Activated CD8-positive, alpha-beta memory T cell treated with anti-CD3 and anti-CD28 coated beads for 1 hour (primary cell): ENCODE measurements around the gene CHCHD6.
"Not testable (repeated sequence)": the region's sequence is repeated elsewhere in the genome, so short reads cannot be mapped to it uniquely, and the experiment has no call there.

Experiments used
- DNase-seq, 2 donors: peaks; one replicate each; pipeline ENCODE4 v3.0.0-alpha.2; 2020; ENCODE audit warnings: low read depth in 1 of 2; ENCODE audit errors: extremely low read depth in 1 of 2

The CHCHD6 gene

DNA sequence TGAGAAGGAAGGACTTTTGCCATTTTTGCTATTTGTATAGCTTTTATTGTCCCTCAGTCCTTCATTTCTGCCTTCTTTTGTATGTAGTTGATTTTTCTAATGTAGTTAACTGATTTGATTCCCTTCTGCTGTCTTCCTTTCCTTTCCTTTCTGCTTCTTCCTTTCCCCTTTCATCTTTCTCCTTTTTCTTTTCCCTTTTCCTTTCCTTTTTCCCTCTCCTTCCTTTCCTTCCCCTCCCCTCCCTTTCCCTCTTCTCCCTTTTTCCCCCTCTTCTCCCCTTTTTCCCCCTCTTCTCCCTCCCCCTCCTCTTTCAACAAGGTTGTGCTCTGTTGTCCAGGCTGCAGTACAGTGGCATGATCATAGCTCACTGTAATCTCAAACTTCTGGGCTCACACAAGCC lies 59.0 kb downstream of the CHCHD6 start:
- DNase-seq, result no peak

DNA sequence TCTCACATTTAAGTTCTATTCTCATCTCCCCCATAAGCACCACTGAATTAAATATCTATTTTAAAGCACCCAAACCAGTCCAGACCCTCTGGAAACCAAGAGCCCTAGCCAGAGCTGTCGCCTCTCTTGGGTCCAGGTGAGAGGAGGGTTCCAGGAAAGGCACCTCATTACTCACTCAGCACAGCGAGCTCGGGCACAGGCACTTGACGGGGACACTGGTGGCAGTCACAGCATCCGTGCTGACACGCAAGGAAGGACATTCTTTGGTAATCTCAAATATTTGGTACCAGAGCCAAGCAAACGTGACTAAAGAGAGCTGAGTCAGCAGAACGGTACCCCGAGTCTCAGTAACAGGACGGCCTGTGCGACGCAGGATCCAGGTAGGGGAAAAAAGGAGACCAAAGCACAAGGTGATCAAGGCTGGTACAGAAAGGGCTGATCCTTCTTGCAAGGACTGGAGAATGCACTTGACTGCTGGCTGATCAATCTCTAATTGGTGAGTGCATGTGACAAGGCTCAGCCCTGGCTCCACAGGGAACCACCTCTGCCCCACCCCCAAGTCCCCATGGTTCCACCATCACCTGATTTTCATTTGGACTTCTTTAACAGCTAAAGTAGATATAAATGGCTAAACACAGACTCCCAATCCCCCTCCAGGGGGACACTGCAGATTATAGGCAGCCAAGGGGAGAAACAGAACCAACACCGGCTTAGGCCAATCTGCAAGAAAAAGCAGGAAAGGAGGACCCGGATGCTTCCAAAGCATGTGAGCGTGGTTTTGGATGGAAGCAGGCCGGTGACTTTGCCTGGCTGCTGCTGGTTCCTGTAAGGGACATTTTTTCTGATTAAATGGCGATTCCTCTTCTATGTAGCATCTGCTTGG lies 61.4 kb downstream of the CHCHD6 start:
- DNase-seq, result no peak

DNA sequence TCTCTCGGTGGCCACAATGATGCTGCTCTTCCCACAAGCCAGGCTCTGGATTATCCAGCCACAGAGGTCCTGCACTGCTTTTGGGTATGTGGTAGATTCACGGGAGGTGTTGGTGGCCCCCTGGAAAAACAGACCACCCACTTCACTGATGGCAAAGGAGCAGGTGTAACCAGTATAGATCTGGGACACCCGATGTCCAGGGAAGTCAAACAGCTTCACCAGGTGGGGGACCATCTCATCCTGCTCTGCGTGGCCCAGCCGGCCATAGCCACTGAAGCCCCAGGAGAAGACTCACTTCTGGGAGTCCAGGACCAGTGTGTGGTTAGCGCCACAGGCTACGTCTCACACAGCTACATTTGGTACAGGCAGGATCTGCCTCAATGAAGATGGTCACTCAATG lies 62.6 kb downstream of the CHCHD6 start:
- no peak for DNase-seq

DNA sequence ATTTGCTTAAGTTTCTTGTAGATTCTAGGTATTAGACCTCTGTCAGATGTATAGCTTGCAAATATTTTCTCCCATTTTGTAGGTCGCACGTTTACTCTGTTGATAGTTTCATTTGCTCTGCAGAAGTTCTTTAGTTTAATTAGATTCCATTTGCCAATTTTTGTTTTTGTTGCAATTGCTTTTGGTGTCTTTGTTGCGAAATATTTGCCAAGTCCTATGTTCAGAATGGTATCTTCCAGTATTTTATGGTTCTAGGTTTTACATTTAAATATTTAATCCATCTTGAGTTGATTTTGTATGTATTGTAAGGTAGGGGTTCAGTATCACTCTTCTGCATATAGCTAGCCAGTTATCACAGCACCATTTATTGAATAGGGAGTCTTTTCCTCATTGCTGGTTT lies 64.9 kb downstream of the CHCHD6 start:
- DNase-seq, result no peak

DNA sequence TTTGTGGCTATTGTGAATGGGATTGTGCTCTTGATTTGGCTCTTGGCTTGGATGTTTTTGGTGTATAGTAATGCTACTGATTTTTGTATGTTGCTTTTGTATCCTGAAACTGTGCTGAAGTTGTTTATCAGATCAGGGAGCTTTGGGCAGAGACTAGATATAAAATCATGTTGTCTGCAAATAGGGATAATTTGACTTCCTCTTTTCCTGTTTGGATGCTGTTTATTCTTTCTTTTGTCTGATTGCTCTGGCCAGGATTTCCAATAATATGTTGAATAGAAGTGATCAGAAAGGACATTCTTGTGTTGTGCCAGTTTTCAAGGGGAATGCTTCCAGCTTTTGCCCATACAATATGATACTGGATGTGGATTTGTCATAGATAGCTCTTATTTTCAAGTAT lies 66.1 kb downstream of the CHCHD6 start:
- no peak for DNase-seq

DNA sequence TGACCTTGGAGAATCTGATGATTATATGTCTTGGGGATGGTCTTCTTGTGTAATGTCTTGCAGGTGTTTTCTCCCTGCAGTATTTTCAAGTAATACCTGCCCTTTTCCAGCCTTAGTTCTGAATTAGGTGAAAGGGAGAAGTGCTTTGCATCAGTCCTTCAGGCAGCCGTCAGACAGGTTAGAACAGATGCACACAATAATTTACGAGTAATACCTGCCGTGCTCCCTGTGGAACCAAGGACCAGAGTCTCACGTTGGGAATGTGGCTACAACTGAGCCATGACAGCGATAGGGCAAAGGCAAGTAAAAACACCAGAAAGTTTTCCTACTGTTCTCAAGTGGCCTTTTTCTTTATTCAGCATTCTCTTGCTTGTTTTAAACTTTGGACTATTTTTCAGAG lies 69.1 kb downstream of the CHCHD6 start:
- no peak for DNase-seq

DNA sequence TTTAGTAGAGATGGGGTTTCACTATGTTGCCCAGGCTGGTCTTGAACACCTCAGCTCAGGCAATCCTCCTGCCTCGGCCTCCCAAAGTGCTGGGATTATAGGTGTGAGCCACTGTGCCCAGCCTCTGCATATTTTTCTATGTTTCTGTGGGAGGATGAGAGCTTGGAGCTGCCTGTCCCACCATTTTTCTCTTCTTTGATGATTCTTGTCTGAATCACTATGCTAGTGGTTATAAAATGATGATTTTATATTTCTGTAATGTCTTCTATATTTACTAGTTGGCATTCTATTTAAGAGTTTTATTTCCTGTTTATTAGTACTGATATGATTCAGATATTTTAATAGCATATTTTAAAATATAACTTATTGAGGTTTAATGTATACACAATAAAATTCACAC lies 69.7 kb downstream of the CHCHD6 start:
- DNase-seq, result no peak

DNA sequence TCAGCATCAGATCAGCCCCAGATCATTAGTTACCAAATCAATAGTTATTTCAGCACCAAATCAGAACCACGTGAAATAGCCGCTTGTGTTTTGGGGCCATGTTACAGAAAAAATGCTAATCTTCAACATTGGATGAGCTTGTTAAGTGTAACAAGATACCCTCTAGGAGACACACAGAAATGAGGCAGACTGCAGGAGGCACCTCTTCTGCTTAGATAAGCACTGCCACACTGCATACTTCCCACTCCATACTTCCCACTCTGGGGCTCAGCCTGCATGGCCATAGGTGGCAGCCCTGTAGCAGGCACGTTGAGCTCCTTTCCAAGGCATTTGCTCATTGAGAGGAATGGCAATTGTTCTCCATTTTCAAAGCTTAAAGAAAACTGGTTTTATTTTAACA lies 73.3 kb downstream of the CHCHD6 start:
- DNase-seq, result no peak

DNA sequence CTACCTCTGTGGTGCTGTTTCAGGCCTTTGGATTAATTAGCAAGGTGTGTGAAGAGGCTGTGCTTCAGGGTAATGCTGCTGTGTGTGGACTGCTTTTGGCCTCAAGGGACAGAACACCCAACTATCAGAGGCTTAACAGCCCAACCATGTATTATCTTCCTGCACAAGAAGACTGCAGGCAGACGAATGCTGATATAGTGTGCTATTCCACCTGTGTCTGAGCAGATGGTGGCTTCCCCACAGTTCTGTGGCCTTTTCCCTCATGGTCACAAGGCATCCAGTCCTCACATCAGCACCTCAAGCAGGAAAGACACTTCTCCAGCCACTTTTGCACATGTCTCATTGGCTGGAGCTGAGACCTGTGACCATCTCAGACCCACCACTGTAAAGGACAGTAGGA lies 76.6 kb downstream of the CHCHD6 start:
- no peak for DNase-seq

DNA sequence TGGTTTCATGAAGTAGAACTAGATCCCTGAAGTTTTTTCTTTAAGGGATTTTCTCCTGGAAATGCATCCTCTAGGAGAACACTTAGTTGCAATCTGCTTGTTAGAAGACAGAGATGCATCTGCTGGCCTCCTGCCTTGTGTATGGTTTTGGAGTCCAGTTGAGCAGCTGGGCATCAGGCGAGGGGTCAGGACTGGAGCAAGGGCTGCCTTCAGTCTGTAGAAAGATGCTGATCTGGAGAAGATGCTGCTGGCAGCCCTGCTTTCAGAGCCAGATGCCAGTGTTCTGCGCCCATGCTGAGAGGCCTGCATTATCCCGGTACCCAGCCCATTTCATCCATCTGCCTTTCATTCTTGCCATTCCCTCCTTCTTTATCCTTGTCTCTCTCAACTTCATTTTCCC lies 77.4 kb downstream of the CHCHD6 start:
- no peak for DNase-seq

DNA sequence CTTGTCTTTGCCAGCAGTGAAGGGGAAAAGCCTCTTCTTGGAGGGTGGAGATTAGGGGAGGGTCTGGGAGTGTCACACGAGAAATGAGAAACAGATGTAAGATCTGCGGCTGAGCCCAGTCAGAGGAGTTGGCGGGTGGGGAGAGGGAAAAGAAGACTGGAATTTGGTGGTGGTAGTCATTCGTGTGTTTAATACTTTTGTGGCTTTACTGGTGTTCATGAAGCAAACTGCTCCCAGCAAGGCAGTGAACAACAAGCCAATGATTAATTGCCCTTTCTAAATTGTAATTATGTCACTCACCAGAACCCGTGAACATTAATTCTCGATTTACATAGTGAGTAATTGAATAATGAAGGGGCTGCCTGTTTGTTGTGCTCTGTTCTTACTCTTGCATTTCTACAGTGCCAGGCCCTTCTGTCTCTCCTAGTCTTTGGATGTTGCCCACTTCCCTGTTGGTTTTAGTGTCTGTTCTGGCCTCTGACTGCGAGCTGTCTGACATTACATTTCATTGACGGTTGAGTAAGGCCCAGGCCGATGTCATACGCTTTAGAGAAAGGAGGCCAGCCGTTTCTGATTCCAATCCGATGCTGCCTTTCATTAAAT lies 78.0 kb downstream of the CHCHD6 start:
- DNase-seq, result no peak

DNA sequence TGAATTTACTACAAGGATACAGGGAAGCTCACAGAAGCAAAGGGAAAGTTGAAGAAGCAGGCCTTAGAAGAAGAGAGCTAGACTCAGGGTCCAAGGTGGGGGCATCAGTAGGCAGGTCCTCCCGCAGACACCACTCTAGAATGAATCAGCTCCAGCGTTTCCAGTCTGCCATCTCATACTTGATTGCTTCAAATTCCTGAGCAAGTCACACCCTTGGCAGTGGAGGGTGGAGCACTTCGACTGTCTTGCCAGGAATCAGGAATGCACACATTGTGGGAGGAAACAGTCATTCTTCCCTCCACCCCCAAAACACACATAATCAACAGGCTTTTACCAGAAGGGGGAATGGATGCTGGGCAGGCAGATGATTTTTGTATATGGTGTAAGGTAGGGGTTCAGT lies 78.5 kb downstream of the CHCHD6 start:
- no peak for DNase-seq

DNA sequence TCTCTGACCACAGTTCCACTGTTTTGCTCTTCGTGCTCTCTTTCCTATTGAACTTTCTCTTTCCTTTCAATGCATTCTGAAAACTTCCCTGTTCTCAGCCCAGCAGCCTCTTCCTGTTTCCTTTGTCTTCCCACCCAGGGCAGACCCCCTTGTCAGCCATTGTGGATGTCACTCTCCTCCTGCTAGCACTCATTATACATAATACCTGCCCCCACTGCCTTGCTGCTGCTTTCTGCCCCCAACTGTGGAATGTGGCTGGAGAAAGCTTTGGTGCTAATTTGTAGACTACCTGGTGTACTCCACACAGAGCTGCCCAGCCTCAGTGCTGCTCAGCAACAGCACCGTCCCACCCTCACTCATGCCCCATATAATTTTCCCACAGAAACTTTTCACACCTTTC lies 80.2 kb downstream of the CHCHD6 start:
- DNase-seq, result no peak

DNA sequence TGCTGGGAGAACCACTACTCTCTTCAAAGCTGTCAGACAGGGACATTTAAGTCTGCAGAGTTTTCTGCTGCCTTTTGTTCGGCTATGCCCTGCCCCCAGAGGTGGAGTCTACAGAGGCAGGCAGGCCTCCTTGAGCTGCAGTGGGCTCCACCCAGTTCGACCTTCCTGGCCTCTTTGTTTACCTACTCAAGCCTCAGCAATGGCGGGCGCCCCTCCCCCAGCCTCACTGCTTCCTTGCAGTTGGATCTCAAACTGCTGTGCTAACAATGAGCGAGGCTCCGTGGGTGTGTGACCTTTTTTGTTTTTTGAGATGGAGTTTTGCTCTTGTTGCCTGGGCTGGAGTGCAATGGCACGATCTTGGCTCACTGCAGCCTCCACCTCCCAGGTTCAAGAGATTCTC lies 87.3 kb downstream of the CHCHD6 start:
- DNase-seq, result not testable (repeated sequence)

DNA sequence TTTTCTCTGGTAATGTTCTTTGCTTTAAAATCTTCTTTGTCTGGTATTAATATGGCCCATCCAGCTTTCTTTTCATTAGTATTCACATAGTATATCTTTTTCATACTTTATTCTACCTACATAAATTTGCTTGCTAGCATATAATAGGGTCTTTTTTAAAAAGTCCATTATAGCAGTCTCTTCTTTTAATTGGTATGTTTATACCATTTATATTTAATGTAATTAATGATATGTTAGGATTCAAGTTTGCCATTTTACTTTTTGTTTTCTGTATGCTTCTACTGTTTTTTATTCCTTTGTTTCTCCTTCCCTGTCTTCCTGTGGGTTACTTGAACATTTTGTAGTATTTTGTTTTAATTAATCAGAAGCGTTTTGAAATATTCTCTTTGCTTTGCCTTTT lies 89.0 kb downstream of the CHCHD6 start:
- no peak for DNase-seq

DNA sequence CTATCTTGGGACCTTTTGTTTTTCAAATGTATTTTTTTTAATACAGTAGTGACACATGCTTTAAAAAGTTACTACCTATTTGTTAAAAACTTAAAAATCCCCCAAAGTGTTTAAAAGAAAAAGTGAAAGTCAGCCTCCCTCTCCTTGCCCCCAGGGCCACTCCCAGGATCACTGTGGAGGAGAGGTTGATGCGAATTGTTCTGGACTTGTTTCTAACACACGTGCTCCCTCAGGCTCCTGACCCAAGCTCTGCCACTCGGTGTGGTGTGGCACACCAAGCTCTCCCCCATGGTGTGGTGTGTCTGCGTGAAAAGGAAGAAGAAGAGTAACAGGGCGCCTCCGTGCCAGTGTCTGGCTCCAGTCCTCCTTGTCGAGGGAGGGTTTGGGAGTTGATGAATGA lies 93.5 kb downstream of the CHCHD6 start:
- DNase-seq, result no peak

DNA sequence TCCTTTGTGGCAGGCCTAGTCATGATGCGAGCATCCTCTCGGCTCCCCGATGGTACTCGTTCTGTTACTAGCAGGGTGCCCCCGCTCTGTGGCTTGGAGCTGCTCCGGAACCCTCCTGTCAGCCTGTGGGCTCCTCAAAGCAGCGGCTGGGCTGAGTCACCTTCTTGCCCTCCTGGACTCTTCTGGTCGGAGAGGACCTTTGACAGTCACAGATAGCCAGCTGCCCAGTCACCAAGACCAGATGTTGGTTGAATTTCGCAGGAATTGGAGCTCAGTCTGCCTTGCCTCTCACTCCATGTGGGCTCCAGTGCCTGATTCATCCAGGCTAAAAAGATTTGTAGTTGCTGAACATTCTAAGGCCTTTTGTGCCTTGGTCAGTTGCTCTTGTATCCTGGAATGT lies 94.5 kb downstream of the CHCHD6 start:
- DNase-seq, result no peak

DNA sequence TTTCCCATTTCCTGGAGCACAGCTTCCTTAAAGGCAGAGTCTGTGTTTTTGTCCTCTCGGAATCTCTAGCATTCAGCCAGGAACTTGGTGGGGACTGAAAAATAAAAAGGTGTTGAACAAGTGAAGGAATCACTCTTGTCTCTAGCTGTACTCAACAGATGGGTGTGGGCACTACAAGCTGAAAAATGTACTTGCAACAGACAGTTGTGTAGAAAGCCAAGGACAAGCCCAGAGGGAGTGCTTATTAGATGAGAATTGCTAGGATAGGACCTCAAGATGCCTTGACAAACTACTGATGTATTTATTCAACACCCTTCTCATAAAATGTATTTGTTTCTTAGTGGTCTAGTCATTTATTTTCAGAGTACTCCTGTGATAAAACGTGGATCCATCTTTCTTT lies 95.1 kb downstream of the CHCHD6 start:
- no peak for DNase-seq

DNA sequence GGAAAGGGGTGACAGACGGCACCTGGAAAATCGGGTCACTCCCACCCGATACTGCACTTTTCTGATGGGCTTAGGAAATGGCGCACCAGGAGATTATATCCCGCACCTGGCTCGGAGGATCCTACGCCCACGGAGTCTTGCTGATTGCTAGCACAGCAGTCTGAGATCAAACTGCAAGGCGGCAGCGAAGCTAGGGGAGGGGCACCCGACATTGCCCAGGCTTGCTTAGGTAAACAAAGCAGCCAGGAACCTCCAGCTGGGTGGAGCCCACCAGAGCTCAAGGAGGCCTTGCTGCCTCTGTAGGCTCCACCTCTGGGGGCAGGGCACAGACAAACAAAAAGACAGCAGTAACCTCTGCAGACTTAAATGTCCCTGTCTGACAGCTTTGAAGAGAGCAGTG lies 97.3 kb downstream of the CHCHD6 start:
- DNase-seq, result not testable (repeated sequence)

DNA sequence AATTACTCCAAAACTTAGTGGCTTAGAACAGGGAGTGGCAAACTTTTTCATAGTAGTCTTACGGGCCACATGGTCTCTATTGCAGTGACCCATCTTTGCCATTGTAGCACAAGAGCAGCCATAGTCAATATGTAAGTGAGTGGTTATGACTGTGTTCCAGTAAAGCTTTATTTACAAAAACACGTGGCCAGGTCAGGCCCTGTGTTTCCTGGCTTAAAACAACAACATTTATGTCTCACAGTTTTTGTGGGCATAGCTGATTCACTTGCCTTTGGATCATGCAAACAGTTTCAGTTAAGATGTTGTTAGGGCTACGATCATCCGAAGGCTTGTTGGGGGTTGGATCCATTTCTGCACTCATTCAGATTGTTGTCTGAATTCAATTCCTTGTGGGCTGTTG lies 103.8 kb downstream of the CHCHD6 start:
- DNase-seq, result no peak

DNA sequence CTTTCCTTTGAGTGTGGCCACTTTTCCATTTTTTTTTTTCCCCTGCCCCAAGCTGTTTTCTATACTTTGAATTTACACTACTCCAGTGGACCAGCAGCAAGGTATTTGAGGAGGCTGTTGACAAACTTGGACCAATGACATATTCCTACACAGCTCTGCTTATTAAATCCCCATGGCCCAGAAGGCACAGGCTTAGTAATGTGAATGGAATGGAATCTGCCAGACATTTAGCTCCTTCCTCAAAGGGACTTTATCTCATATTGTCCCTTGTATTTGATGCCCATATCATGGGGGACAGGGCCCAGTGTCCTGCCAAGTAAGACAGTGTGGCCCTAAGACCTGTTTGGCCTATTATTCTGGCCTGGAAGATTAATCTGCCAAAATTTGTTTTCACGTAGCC lies 107.5 kb downstream of the CHCHD6 start:
- no peak for DNase-seq

DNA sequence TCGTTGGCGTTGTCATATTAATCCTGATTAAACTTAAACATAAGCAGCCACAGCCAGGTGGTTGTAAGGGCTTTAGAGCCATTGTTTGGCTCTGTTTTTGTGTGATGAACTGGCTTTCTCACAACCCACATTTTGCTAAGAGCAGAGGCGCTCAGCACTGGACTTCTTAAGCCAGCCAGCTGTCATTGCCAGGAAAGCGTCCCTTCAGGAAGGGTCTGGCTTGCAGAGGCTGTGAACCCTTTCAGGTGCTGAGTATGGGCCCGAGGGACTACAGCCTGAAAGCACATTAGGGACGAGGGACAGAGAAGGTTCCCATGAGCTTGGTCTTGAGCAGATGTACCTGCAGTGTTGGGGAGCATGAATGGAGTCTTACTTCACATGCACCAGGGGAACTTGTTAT lies 112.3 kb downstream of the CHCHD6 start:
- no peak for DNase-seq
